ENCODE data around the gene FKBP5. TPM values are rescaled to one million over a fixed set of nuclear protein-coding genes. Genes with fewer than 3 reads are reported as not detected.

The FKBP5 gene
- polyA plus RNA-seq, 1 experiment, result 7.6 TPM

GRCh38 chr6:35558571-35558970 is 130.1 kb downstream of the FKBP5 start:
- Histone ChIP-seq H3K4me3 (ENCODE audit: low read depth, low read length) (no peak overlapping the region), H3K9me3 (ENCODE audit: control insufficient read depth, insufficient read depth, low read length) (no peaks in the 10 kb centered on the region), H3K27me3 (ENCODE audit: control insufficient read depth, insufficient read depth, low read length) (peaks cover 34% of the 10 kb centered on the region), H3K27ac (ENCODE audit: low read depth, low read length) (no peak overlapping the region)
- CTCF ChIA-PET, result interaction anchor here (0.6 kb wide), 1 partner anchor 178 kb away, joined by 3 read pairs; no protein-coding TSS in a partner anchor
- TF ChIP-seq, protein P1, sequence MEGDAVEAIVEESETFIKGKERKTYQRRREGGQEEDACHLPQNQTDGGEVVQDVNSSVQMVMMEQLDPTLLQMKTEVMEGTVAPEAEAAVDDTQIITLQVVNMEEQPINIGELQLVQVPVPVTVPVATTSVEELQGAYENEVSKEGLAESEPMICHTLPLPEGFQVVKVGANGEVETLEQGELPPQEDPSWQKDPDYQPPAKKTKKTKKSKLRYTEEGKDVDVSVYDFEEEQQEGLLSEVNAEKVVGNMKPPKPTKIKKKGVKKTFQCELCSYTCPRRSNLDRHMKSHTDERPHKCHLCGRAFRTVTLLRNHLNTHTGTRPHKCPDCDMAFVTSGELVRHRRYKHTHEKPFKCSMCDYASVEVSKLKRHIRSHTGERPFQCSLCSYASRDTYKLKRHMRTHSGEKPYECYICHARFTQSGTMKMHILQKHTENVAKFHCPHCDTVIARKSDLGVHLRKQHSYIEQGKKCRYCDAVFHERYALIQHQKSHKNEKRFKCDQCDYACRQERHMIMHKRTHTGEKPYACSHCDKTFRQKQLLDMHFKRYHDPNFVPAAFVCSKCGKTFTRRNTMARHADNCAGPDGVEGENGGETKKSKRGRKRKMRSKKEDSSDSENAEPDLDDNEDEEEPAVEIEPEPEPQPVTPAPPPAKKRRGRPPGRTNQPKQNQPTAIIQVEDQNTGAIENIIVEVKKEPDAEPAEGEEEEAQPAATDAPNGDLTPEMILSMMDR (IDR thresholded peaks at IDR 0.05; ENCODE audit: low read depth, low read length), result no peak
- POLR2A ChIA-PET, result no interaction called here
- DNase-seq (ENCODE audit: low read depth, low spot score), result no peak

- ChIA-PET POLR2A (no interaction called here), CTCF (no interaction called here)
- no peak for DNase-seq (ENCODE audit: low read depth, low spot score)
- H3K27ac ChIP-seq (ENCODE audit: low read depth, low read length), result no peak overlapping the region
- TF ChIP-seq, protein P1 (IDR thresholded peaks at IDR 0.05; ENCODE audit: low read depth, low read length), result no peak
- peaks cover 4% of the 10 kb centered on the region; the same call in 1 of the 2 replicates for H3K9me3 ChIP-seq (ENCODE audit: control insufficient read depth, insufficient read depth, low read length)
- no peak overlapping the region for H3K4me3 ChIP-seq (ENCODE audit: low read depth, low read length)
- H3K27me3 ChIP-seq (ENCODE audit: control insufficient read depth, insufficient read depth, low read length), result peaks cover 21% of the 10 kb centered on the region
Observed at GRCh38 chr6:35557239-35557638, 131.5 kb downstream of the FKBP5 start.

- Histone ChIP-seq H3K27ac (ENCODE audit: low read depth, low read length) (no peak overlapping the region), H3K4me3 (ENCODE audit: low read depth, low read length) (no peak overlapping the region), H3K27me3 (ENCODE audit: control insufficient read depth, insufficient read depth, low read length) (peaks cover 13% of the 10 kb centered on the region), H3K9me3 (ENCODE audit: control insufficient read depth, insufficient read depth, low read length) (peaks cover 8% of the 10 kb centered on the region; the same call in 1 of the 2 replicates)
- ChIA-PET CTCF (no interaction called here), POLR2A (no interaction called here)
- DNase-seq (ENCODE audit: low read depth, low spot score), result no peak
- TF ChIP-seq, protein P1 (IDR thresholded peaks at IDR 0.05; ENCODE audit: low read depth, low read length), result no peak
Observed at GRCh38 chr6:35554811-35555210, 133.9 kb downstream of the FKBP5 start.

- H3K27ac ChIP-seq (ENCODE audit: low read depth, low read length), result no peak overlapping the region
- H3K27me3 ChIP-seq (ENCODE audit: control insufficient read depth, insufficient read depth, low read length), result peaks cover 9% of the 10 kb centered on the region
- CTCF ChIA-PET, result interaction anchor here (0.7 to 1.5 kb wide), 4 partner anchors 15 to 34 kb away, joined by 3 read pairs; no protein-coding TSS in a partner anchor
- H3K4me3 ChIP-seq (ENCODE audit: low read depth, low read length), result no peak overlapping the region
- TF ChIP-seq, protein P1 (IDR thresholded peaks at IDR 0.05; ENCODE audit: low read depth, low read length), result no peak
- peaks cover 8% of the 10 kb centered on the region; the same call in 1 of the 2 replicates for H3K9me3 ChIP-seq (ENCODE audit: control insufficient read depth, insufficient read depth, low read length)
- no peak for DNase-seq (ENCODE audit: low read depth, low spot score)
- POLR2A ChIA-PET, result no interaction called here
Observed at GRCh38 chr6:35553315-35553714, 135.4 kb downstream of the FKBP5 start.

GRCh38 chr6:35552285-35552917 is 136.3 kb downstream of the FKBP5 start:
- ChIA-PET CTCF (interaction anchor here (0.6 to 1.5 kb wide), 16 partner anchors 9 to 195 kb away, joined by 3 to 8 read pairs (median 3); no protein-coding TSS in a partner anchor), POLR2A (no interaction called here)
- no peak overlapping the region for H3K27ac ChIP-seq (ENCODE audit: low read depth, low read length)
- TF ChIP-seq, protein P1 (IDR thresholded peaks at IDR 0.05; ENCODE audit: low read depth, low read length), result peak; percentile 80
- peaks cover 8% of the 10 kb centered on the region; the same call in 1 of the 2 replicates for H3K9me3 ChIP-seq (ENCODE audit: control insufficient read depth, insufficient read depth, low read length)
- no peak for DNase-seq (ENCODE audit: low read depth, low spot score)
- no peak overlapping the region for H3K4me3 ChIP-seq (ENCODE audit: low read depth, low read length)
- peaks cover 8% of the 10 kb centered on the region for H3K27me3 ChIP-seq (ENCODE audit: control insufficient read depth, insufficient read depth, low read length)
